ENCODE data around the gene ZNF705A. TPM values are rescaled to one million over a fixed set of nuclear protein-coding genes. Genes with fewer than 3 reads are reported as not detected.
A peak's percentile ranks its signal among the peaks of the same experiment; 100 is the strongest.
"Not testable (repeated sequence)": the region's sequence is repeated elsewhere in the genome, so short reads cannot be mapped to it uniquely, and the experiment has no call there.

ZNF705A gene
- total RNA-seq, 3 donors from 2014 or later, result not detected

DNA sequence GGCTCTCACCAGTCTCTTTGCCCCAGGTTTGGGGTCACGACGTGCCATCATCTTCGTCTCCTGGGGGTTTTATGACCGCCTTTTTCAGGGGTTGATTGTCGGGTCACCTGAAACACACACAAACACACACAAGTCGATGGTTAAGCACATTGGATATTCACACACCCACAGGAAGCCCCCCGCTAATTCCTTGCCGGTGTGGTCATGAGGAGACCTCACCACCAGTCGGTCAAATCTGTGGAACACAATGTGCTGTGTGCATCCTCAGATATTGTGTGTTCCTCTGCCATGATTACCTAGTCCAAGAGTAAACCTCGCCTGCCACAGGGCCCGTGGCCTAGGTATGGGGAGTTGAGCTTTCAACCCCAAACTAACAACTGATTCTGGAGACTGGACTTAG is 68.0 kb downstream of the ZNF705A start:
- intact Hi-C loops (cut with DNase I; ENCODE audit: low total_unique reads); H3K27ac ChIP-seq; DNase-seq (ENCODE audit: low spot score in 2 of 2); H3K4me1 ChIP-seq; H3K27me3 ChIP-seq; H3K9me3 ChIP-seq; H3K4me3 ChIP-seq; H3K36me3 ChIP-seq: not testable (repeated sequence)

DNA sequence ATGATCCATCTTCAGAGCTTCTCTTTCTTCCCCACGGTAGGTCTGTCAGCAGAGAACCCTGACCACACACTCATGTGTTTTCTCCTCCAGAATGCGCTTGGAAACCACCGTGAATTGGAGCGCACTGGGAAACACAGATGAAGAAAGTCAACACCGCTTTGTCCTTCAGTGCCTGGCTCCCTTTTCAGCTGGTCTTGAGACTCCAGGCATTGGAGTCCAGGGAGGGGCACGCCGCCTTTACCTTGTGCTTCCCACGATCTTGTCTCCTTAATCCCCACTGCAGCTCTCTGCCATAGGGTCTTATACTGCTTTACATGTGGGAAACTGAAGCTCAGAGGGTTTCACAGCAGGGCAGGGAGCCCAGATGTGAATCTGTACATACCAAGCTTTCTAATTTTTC is 69.5 kb downstream of the ZNF705A start:
- H3K9me3 ChIP-seq, result peaks cover 0 to 7% of the 10 kb centered on the region in 2 donors
- H3K4me3 ChIP-seq, result no peak overlapping the region
- TF ChIP-seq POLR2AphosphoS5 (IDR thresholded peaks at IDR 0.05) (no peak), POLR2A (IDR thresholded peaks at IDR 0.05) (no peak)
- TF ChIP-seq, protein P1, sequence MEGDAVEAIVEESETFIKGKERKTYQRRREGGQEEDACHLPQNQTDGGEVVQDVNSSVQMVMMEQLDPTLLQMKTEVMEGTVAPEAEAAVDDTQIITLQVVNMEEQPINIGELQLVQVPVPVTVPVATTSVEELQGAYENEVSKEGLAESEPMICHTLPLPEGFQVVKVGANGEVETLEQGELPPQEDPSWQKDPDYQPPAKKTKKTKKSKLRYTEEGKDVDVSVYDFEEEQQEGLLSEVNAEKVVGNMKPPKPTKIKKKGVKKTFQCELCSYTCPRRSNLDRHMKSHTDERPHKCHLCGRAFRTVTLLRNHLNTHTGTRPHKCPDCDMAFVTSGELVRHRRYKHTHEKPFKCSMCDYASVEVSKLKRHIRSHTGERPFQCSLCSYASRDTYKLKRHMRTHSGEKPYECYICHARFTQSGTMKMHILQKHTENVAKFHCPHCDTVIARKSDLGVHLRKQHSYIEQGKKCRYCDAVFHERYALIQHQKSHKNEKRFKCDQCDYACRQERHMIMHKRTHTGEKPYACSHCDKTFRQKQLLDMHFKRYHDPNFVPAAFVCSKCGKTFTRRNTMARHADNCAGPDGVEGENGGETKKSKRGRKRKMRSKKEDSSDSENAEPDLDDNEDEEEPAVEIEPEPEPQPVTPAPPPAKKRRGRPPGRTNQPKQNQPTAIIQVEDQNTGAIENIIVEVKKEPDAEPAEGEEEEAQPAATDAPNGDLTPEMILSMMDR (IDR thresholded peaks at IDR 0.05), result no peak
- no peaks in the 10 kb centered on the region for H3K4me1 ChIP-seq
- H3K27ac ChIP-seq, result no peak overlapping the region
- intact Hi-C loops (cut with DNase I; ENCODE audit: low total_unique reads), result no loop called here
- no peaks in the 10 kb centered on the region for H3K27me3 ChIP-seq
- DNase-seq (ENCODE audit: low spot score in 2 of 2), result no peak
- H3K36me3 ChIP-seq, result no peaks in the 10 kb centered on the region

DNA sequence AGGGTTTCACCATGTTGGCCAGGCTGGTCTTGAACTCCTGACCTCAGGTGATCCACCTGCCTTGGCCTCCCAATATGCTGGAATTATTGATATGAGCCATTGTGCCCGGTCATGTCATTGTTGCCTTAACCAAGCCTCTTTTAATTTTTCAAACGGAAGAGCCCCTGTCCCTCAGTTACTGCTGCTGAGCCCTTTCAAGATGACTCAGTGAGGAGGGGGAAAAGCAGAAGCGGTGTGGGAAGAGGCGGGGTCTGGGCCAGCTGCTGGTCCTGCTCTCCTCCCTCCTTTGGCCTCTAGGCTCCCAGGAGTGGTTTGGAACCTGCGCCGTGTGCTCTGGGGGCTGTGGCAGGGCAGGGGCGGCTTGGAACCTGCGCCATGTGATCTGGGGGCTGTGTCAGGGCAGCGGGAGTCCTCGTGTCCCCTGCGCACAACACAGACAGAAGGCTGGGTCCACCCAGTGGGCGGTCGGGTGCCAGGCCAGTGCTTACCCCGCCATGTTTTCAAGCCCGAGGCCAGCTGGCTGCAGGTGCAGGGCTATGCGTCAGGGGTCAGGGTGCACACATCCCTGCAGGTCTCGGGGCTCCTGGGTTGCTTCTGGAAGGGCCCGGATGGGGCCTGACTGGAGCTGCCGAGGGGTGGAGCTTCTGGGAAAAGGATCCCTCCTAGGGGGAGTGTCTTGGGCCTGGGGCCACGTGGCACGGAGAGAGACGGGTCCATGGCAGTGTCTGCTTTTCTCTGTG is 70.3 kb downstream of the ZNF705A start, which contains the start of gene FAM90A1:
TSS of gene FAM90A1 (minus strand) at position 627 of the 740 bp plus-strand sequence. CDS start 2,786 bp downstream, outside the sequence.
- intact Hi-C loops (cut with DNase I; ENCODE audit: low total_unique reads); H3K9me3 ChIP-seq; H3K4me1 ChIP-seq; DNase-seq (ENCODE audit: low spot score in 2 of 2); H3K36me3 ChIP-seq; H3K27me3 ChIP-seq: not testable (repeated sequence)
- peak within 1 kb of the TSS in 1 of 2 donors; percentile 5 for H3K27ac ChIP-seq
- peak within 1 kb of the TSS in 2 of 3 donors; percentile 49 to 53 for H3K4me3 ChIP-seq

DNA sequence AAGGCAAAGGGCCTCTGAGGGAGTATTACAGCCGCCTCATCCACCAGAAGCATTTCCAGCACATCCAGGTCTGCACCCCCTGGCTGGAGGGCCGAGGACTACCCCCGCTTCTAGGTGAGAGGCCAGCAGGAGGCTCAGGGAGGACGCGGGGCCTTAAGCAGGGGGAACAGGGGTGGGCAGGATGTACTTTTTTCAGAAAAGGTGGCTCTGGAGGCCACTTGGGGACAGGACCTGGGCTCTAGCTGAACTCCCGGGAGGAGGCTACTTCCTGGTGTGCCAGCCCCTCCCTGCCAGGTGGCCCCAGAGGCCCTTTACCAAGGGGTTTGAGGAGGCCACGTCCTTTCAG is 70.9 kb downstream of the ZNF705A start:
- H3K4me1 ChIP-seq; DNase-seq (ENCODE audit: low spot score in 2 of 2); H3K27me3 ChIP-seq; H3K9me3 ChIP-seq; intact Hi-C loops (cut with DNase I; ENCODE audit: low total_unique reads); H3K36me3 ChIP-seq: not testable (repeated sequence)
- H3K4me3 ChIP-seq, result peak overlapping the region in 2 of 3 donors; percentile 49 to 53
- H3K27ac ChIP-seq, result peak overlapping the region in 1 of 2 donors; percentile 5

DNA sequence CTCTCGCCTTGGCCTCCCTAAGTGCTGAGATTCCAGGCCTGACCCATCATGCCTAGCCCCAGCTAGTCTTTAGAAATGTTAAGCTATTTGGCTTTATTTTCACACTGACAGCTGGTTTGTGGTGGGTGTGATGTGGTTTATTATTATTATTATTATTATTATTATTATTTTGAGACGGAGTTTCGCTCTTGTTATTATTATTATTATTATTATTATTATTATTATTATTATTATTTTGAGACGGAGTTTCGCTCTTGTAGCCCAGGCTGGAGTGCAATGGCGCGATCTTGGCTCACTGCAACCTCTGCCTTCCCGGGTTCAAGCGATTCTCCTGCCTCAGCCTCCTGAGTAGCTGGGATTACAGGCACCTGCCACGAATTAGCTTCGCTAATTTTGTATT is 71.8 kb downstream of the ZNF705A start:
- H3K36me3 ChIP-seq; DNase-seq (ENCODE audit: low spot score in 2 of 2); H3K27ac ChIP-seq; H3K4me1 ChIP-seq; intact Hi-C loops (cut with DNase I; ENCODE audit: low total_unique reads); H3K4me3 ChIP-seq; H3K9me3 ChIP-seq; H3K27me3 ChIP-seq: not testable (repeated sequence)

DNA sequence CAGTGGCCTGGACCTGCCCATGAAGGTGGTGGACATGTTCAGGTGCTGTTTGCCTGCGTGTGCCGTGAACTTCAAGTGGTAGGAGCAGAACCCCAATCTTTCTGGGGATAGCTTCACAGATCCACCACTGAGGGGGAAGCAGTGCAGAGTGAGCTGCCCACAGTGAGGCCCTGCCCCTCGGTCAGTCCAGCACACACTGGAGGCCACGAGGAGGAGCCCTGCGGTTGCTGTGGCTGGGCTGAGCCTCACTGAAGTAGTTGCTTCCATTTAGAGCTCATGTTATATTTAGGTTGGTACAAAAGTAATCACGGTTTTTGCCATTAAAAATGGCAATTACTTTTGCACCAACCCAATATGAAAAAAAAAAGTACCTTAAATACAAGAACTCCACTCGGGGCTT is 72.7 kb downstream of the ZNF705A start:
- H3K4me1 ChIP-seq; DNase-seq (ENCODE audit: low spot score in 2 of 2); H3K27me3 ChIP-seq; intact Hi-C loops (cut with DNase I; ENCODE audit: low total_unique reads); H3K36me3 ChIP-seq; H3K9me3 ChIP-seq; H3K27ac ChIP-seq; H3K4me3 ChIP-seq: not testable (repeated sequence)

Other genes starting within 250 kb of the ZNF705A start
- gene SLC2A3, start 220.8 kb upstream of the ZNF705A start, total RNA-seq, result 10 to 100 TPM; 28.2 to 47.9 (median 45.8) TPM
- 10 to 100 TPM; 11.1 to 14.2 (median 13.4) TPM for gene FOXJ2, start 124.3 kb upstream of the ZNF705A start, total RNA-seq
- gene C3AR1, start 90.7 kb upstream of the ZNF705A start, total RNA-seq, result 10 to 100 TPM in 2 of 3 donors, 1 to 10 TPM in 1; 6.6 to 46.2 (median 17.7) TPM
- gene NECAP1, start 74.7 kb upstream of the ZNF705A start, total RNA-seq, result 10 to 100 TPM; 29.5 to 47.0 (median 32.3) TPM
- 1 to 10 TPM; 2.5 to 3.9 (median 3.4) TPM for gene CLEC4A, start 33.4 kb upstream of the ZNF705A start, total RNA-seq
- gene FAM90A1, start 70.6 kb downstream of the ZNF705A start, total RNA-seq, result under 1 TPM in 1 of 3 donors, not detected in 2; 0.29 TPM